GM03348 (cell line): ENCODE data around the gene SUCNR1.
A peak's percentile ranks its signal among the peaks of the same experiment; 100 is the strongest.
"Not testable (repeated sequence)": the region's sequence is repeated elsewhere in the genome, so short reads cannot be mapped to it uniquely, and the experiment has no call there.

Experiments used
- DNase-seq: peaks from one replicate; pipeline ENCODE4 v3.0.0; 2012; ENCODE audit warnings: low spot score

SUCNR1 gene

GRCh38 chr3:151900884-151901643 is 27.6 kb downstream of the SUCNR1 start:
- DNase-seq = no peak

GRCh38 chr3:151901644-151902285 is 28.3 kb downstream of the SUCNR1 start:
- DNase-seq = no peak

- no peak for DNase-seq
Measured at GRCh38 chr3:151903501-151903991, 30.1 kb downstream of the SUCNR1 start.

GRCh38 chr3:151905647-151906046 is 32.2 kb downstream of the SUCNR1 start:
- DNase-seq = no peak

GRCh38 chr3:151906751-151907150 is 33.3 kb downstream of the SUCNR1 start:
- no peak for DNase-seq

GRCh38 chr3:151908399-151908798 is 35.0 kb downstream of the SUCNR1 start:
- no peak for DNase-seq

GRCh38 chr3:151909681-151910405 is 36.4 kb downstream of the SUCNR1 start:
- DNase-seq = peak; percentile 41

- DNase-seq = no peak
Measured at GRCh38 chr3:151911462-151911861, 38.0 kb downstream of the SUCNR1 start.

- DNase-seq = peak; percentile 44
Measured at GRCh38 chr3:151912028-151912427, 38.6 kb downstream of the SUCNR1 start.

- no peak for DNase-seq
Measured at GRCh38 chr3:151916781-151917180, 43.3 kb downstream of the SUCNR1 start.

- peak; percentile 55 for DNase-seq
Measured at GRCh38 chr3:151918253-151919029, 45.0 kb downstream of the SUCNR1 start.

GRCh38 chr3:151919030-151919328 is 45.5 kb downstream of the SUCNR1 start:
- DNase-seq = no peak

GRCh38 chr3:151919446-151919845 is 46.0 kb downstream of the SUCNR1 start:
- DNase-seq = no peak

GRCh38 chr3:151923901-151924300 is 50.5 kb downstream of the SUCNR1 start:
- peak; percentile 41 for DNase-seq

- no peak for DNase-seq
Measured at GRCh38 chr3:151924753-151925152, 51.3 kb downstream of the SUCNR1 start.

GRCh38 chr3:151925419-151925818 is 52.0 kb downstream of the SUCNR1 start:
- DNase-seq = no peak

- peak; percentile 76 for DNase-seq
Measured at GRCh38 chr3:151925876-151926275, 52.4 kb downstream of the SUCNR1 start.

- DNase-seq = peak; percentile 57
Measured at GRCh38 chr3:151926956-151927355, 53.5 kb downstream of the SUCNR1 start.

GRCh38 chr3:151927915-151928525 is 54.6 kb downstream of the SUCNR1 start:
- not testable (repeated sequence) for DNase-seq

- no peak for DNase-seq
Measured at GRCh38 chr3:151931171-151931570, 57.7 kb downstream of the SUCNR1 start.

GRCh38 chr3:151933234-151933853 is 59.9 kb downstream of the SUCNR1 start:
- peak; percentile 38 for DNase-seq
